Smooth muscle cell (in vitro differentiated cells): ENCODE data around the gene LMBR1. TPM values are rescaled to one million over a fixed set of nuclear protein-coding genes. Genes with fewer than 3 reads are reported as not detected.

Experiments used
- DNase-seq: peaks from one replicate; lab custom pipeline; 2025; ENCODE audit not compliant: unreplicated experiment; lab: John Stamatoyannopoulos, UW
- H2AFZ ChIP-seq: fragments of 200-600 bp; sonication (generic); 2 replicates; pipeline ENCODE4 v1.6.0; 2016; ENCODE audit warnings: antibody characterized with exemption, low read depth, mild to moderate bottlenecking
- H3F3A ChIP-seq: fragments of 200-600 bp; sonication (generic); 2 replicates; pipeline ENCODE4 v1.6.0; 2017; ENCODE audit warnings: antibody characterized with exemption, low read depth
- H3K27ac ChIP-seq: fragments of 200-600 bp; sonication (generic); 2 replicates; pipeline ENCODE4 v1.5.1; 2016; ENCODE audit warnings: low read depth, mild to moderate bottlenecking
- H3K27me3 ChIP-seq: fragments of 200-600 bp; sonication (generic); 2 replicates; pipeline ENCODE4 v1.6.1; 2016; ENCODE audit warnings: low read depth, mild to moderate bottlenecking
- H3K36me3 ChIP-seq: fragments of 200-600 bp; sonication (generic); 2 replicates; pipeline ENCODE4 v1.5.1; 2016; ENCODE audit warnings: low read depth
- H3K4me1 ChIP-seq: fragments of 200-600 bp; sonication (generic); 2 replicates; pipeline ENCODE4 v1.5.1; 2016; ENCODE audit warnings: low read depth
- H3K4me2 ChIP-seq: fragments of 200-600 bp; sonication (generic); 2 replicates; pipeline ENCODE4 v1.6.0; 2016; ENCODE audit warnings: mild to moderate bottlenecking
- H3K4me3 ChIP-seq: fragments of 200-600 bp; sonication (generic); 2 replicates; pipeline ENCODE4 v1.5.1; 2016; ENCODE audit warnings: mild to moderate bottlenecking
- H3K79me2 ChIP-seq: fragments of 200-600 bp; sonication (generic); 2 replicates; pipeline ENCODE4 v1.6.0; 2016; ENCODE audit warnings: low read depth, mild to moderate bottlenecking
- H3K9ac ChIP-seq: fragments of 200-600 bp; sonication (generic); 2 replicates; pipeline ENCODE4 v1.6.0; 2016; ENCODE audit warnings: low read depth
- H3K9me3 ChIP-seq: fragments of 200-600 bp; sonication (generic); replicated peaks from 2 replicates; pipeline ENCODE4 v1.5.1; 2016; ENCODE audit warnings: low read depth
- H4K20me1 ChIP-seq: fragments of 200-600 bp; sonication (generic); 2 replicates; pipeline ENCODE4 v1.6.0; 2016; ENCODE audit warnings: low read depth
- WGBS: methylation state at CpG from one replicate; pipeline ENCODE4 v1.1.7; 2016; ENCODE audit warnings: low lambda C conversion rate; 5-methylcytosine and 5-hydroxymethylcytosine counted together
- polyA plus RNA-seq: library from polyadenylated mRNA; unstranded; fragments of >200 nt; fragmentation: Nextera tagmentation; extraction: Ambion mirVana; gene quantifications from 2 replicates; pipeline ENCODE4 v1.2.1, GENCODE V29; 2016
- total RNA-seq: library from RNA; depleted of rRNA; stranded (reverse); fragments of >200 nt; gene quantifications from 2 replicates; pipeline ENCODE4 v1.2.3, GENCODE V29; 2014
- TF ChIP-seq, protein P1 (sequence below): fragments of 200-600 bp; sonication (generic); IDR thresholded peaks from 2 replicates; pipeline ENCODE4 v1.5.1; 2017; ENCODE audit warnings: borderline replicate concordance, mild to moderate bottlenecking, antibody characterized with exemption; ENCODE audit not compliant: insufficient read depth, poor library complexity, severe bottlenecking

The LMBR1 gene
- total and polyA plus RNA-seq, 2 experiments from 2014 or later = 9.7 to 30.3 TPM

DNA sequence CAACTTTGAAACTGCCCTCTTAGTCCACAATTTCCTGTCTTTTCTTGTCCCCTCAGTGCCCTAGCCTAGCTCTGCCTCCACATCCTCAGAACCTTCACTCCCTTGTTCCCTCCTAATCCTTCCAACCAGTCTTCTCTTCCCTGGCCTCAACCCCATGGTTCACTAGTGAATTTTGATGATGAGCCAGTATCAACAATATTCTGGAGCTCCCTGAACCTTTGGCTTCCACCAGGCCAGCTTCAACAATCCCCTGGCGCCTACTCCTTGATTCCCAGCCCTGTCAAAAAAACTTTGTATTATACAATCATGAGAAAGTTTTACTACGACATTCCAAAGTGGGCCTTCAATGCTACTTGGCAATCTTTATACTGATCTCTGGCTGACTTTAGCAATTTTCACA lies 116.5 kb downstream of the LMBR1 start:
- Histone ChIP-seq H3K79me2 (no peaks in the 10 kb centered on the region), H3K4me2 (no peak overlapping the region), H3K9ac (no peak overlapping the region), H3K9me3 (no peaks in the 10 kb centered on the region), H3F3A (no peaks in the 10 kb centered on the region), H3K27ac (no peak overlapping the region), H3K4me1 (no peaks in the 10 kb centered on the region), H3K36me3 (no peaks in the 10 kb centered on the region), H4K20me1 (no peaks in the 10 kb centered on the region), H3K4me3 (no peak overlapping the region), H2AFZ (no peak overlapping the region), H3K27me3 (no peaks in the 10 kb centered on the region)
- TF ChIP-seq, protein P1, sequence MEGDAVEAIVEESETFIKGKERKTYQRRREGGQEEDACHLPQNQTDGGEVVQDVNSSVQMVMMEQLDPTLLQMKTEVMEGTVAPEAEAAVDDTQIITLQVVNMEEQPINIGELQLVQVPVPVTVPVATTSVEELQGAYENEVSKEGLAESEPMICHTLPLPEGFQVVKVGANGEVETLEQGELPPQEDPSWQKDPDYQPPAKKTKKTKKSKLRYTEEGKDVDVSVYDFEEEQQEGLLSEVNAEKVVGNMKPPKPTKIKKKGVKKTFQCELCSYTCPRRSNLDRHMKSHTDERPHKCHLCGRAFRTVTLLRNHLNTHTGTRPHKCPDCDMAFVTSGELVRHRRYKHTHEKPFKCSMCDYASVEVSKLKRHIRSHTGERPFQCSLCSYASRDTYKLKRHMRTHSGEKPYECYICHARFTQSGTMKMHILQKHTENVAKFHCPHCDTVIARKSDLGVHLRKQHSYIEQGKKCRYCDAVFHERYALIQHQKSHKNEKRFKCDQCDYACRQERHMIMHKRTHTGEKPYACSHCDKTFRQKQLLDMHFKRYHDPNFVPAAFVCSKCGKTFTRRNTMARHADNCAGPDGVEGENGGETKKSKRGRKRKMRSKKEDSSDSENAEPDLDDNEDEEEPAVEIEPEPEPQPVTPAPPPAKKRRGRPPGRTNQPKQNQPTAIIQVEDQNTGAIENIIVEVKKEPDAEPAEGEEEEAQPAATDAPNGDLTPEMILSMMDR = no peak
- 100% methylated on average over 2 of the region's 2 CpGs for whole genome bisulfite sequencing
- DNase-seq = no peak

- no peak overlapping the region for H3K4me2 ChIP-seq
- DNase-seq = no peak
- no peaks in the 10 kb centered on the region for H3K27me3 ChIP-seq
- H3K36me3 ChIP-seq = no peaks in the 10 kb centered on the region
- no peaks in the 10 kb centered on the region for H3K9me3 ChIP-seq
- no peaks in the 10 kb centered on the region for H3F3A ChIP-seq
- H3K4me1 ChIP-seq = no peaks in the 10 kb centered on the region
- no peaks in the 10 kb centered on the region for H3K79me2 ChIP-seq
- H2AFZ ChIP-seq = no peak overlapping the region
- no peak overlapping the region for H3K4me3 ChIP-seq
- H3K27ac ChIP-seq = no peak overlapping the region
- TF ChIP-seq, protein P1 = no peak
- H3K9ac ChIP-seq = no peak overlapping the region
- H4K20me1 ChIP-seq = no peaks in the 10 kb centered on the region
- 96% methylated on average over 1 of the region's 1 CpG for WGBS
These were observed 119.0 kb downstream of the LMBR1 start for GRCh38 chr7:156773966-156774365.

DNA sequence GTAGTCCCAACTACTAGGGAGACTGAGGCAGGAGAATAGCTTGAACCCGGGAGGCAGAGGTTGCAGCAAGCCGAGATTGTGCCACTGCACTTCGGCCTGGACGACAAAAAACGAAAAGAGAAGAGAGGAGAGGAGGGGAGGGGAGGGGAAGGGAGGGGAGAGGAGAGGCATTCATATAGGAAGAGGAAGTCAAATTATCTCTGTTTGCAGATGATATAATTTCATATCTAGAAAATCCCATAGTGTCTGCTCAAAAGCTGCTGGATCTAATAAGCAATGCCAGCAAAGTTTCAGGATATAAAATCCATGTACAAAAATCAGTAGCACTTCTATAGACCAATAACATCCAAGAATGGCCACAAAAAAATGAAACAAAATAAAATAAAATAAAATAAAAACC lies 120.3 kb downstream of the LMBR1 start:
- Histone ChIP-seq H3K27ac (no peak overlapping the region), H2AFZ (no peak overlapping the region), H3K4me2 (no peak overlapping the region), H4K20me1 (no peaks in the 10 kb centered on the region), H3K27me3 (no peaks in the 10 kb centered on the region), H3K36me3 (no peaks in the 10 kb centered on the region), H3K4me1 (no peaks in the 10 kb centered on the region), H3K9ac (no peak overlapping the region), H3K4me3 (no peak overlapping the region), H3K9me3 (no peaks in the 10 kb centered on the region), H3K79me2 (no peaks in the 10 kb centered on the region), H3F3A (no peaks in the 10 kb centered on the region)
- DNase-seq = no peak
- WGBS = 83% methylated on average over 3 of the region's 5 CpGs
- TF ChIP-seq, protein P1 = no peak

- no peak overlapping the region for H3K4me2 ChIP-seq
- DNase-seq = no peak
- no peaks in the 10 kb centered on the region for H3K9me3 ChIP-seq
- H4K20me1 ChIP-seq = no peaks in the 10 kb centered on the region
- no peak overlapping the region for H3K4me3 ChIP-seq
- no peaks in the 10 kb centered on the region for H3K36me3 ChIP-seq
- no peaks in the 10 kb centered on the region for H3K27me3 ChIP-seq
- H3F3A ChIP-seq = no peaks in the 10 kb centered on the region
- WGBS = 83% methylated on average over 6 of the region's 6 CpGs
- H2AFZ ChIP-seq = no peak overlapping the region
- TF ChIP-seq, protein P1 = no peak
- H3K4me1 ChIP-seq = no peaks in the 10 kb centered on the region
- no peaks in the 10 kb centered on the region for H3K79me2 ChIP-seq
- H3K9ac ChIP-seq = no peak overlapping the region
- H3K27ac ChIP-seq = no peak overlapping the region
These were observed 124.1 kb downstream of the LMBR1 start for GRCh38 chr7:156768698-156769472.
